AML-193 (cell line): ENCODE data around the gene TP63.
"Not testable (repeated sequence)": the region's sequence is repeated elsewhere in the genome, so short reads cannot be mapped to it uniquely, and the experiment has no call there.

Experiments
- DNase-seq, 2 experiments: peaks; one replicate each; lab custom pipeline; 2025; lab: John Stamatoyannopoulos, UW

TP63 gene

DNA sequence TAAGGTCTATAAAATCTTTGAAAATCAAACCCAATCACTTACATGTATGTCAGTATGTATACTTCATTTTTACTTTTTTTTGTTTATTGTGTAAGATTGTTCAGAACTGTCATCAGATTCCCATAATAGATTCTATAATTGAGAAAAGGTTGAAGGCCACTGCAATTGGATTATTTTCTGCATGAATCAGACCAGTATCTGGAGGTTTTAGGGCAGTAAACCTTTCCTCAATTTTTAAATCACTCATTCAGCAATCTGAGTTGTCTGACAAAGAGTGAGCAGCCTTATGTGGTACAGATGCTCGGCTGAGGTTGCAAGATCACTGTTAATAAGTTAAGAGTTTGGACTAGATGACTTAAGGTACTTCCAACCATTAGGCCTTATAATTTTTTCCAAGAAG is 96.0 kb downstream of the TP63 start:
- no peak for DNase-seq

DNA sequence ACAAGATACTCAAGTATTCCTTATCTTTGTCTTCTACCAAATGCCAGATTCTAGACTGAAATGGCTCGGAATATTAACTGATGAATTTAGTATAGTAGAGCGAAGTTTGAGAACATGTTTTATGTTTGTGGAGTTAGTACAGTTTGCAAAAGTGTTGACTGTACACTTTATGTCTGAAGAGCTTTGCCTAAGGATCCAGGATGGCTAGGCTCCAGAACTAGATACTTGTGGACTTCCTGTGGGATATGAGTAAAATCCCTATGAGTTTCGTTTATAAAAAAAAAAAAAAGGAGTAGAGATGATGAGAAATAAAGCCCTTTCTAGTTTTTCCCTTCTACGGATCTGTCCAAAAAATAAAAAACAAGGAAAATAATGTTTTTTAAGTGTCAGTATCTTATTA is 96.7 kb downstream of the TP63 start:
- no peak for DNase-seq

DNA sequence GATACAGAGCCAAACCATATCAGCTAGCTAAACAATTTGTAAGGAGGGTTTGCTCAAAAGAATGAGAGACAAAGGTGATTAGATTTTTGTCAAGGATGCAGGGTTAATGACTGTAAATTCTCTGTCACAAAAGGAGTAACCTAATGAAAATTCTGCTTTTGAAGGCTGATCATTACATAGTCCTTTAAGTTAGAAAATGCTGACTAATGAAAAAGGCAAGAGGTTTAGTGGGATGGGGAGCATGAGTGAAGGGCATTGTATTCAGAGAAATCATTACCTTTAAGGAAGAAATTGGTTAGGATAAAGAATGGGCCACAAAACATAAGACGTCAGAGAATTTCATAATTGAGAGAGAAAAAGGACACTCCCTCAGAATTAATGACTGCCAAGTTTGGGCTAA is 97.7 kb downstream of the TP63 start:
- no peak for DNase-seq

DNA sequence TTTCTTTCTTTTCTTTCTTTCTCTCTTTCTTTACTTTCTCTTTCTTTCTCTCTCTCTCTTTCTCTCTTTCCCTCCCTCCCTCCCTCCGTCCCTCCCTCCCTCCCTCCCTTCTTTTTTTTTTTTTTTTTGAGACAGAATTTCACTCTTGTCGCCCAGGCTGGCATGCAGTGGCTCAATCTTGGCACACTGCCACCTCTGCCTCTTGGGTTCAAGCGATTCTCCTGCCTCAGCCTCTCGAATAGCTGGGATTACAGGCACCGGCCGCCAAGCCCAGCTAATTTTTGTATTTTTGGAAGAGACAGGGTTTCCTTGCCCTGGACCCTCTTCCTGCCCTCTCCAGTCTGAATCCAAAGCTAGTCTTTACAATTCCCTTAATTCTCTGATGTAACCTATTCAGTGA is 102.9 kb downstream of the TP63 start:
- DNase-seq = no peak

DNA sequence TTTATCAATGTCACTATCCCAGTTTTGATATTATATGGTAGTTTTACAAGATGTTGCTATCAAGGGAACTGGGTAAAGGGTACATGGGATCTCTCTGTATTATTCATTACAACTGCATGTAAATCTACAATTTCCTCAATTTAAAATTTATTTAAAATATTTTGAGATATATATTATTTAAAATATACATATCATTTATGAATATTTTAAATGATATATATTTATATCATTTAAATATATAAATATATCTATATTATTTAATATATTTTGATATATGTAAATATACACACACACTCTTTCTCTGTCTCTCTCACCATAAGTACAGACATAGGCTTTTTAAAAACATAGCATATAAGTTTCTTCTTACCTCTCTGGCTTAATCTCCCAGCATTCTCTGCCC is 104.7 kb downstream of the TP63 start:
- no peak for DNase-seq

DNA sequence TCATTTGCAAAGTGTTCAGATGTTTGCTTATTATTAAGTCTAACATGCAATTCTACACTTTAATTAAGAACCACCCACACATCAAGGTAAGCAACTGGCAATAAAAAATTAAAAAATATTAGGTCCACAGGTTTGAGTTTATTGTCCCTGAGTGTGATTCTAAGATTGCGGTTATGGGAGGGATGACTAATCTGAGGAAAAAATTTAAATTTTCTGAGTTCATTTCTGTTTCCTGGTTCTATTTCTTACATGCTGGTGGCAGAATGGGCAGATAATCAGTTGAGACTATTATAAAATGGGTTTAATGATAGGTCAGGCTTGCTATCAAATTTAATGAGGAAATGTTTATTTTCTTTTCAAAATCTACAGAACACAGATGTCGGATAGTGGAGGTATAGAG is 105.9 kb downstream of the TP63 start:
- DNase-seq = no peak

DNA sequence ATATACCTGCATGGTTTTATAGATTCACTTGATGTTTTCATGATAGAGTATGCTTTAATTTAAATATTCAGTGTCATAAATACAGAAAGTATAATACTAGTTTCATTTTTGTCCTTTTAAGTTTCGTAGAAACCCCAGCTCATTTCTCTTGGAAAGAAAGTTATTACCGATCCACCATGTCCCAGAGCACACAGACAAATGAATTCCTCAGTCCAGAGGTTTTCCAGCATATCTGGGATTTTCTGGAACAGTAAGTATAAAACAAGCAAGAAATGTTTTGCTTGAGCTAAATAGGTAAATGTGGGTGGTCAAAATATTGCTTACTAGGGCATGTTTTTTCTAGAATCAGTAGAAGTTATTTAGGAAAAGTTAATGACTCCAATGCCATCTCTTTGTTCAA is 106.4 kb downstream of the TP63 start:
- DNase-seq = no peak

DNA sequence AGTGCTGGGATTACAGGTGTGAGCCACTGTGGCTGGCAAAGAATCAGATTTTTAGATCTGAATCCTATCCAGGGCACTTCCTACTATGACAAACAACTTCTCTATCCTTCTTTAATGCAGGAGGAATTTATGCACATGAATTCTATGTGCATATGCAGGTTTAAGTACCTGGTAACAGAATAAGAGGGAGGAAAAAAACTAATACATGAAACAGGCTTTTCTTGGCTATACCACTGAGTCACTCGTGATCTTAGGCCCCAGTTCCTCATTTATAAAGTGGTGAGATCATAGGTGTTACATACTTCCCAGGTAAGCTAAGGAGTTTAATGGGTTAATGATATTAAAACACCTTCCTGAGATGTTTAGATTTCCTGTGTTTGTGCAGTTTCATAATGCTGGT is 108.2 kb downstream of the TP63 start:
- no peak for DNase-seq

DNA sequence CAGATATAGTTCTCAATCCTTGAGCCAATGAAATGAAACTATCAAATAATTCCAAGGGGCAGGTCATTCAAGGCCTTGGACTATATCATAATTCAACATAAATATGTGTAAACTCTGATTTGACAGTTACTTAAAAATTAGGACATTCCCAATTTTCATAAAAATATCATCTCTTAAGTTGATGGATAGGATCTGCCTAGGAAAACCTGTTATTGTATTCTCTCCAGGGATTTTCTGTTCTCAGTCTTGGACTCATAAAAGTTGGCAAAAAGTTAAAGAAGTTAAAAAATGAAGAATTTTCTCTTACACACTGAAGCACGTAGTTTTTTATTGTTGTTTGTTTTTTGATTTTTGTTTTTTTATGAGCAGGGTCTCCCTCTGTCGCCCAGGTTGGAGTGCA is 109.0 kb downstream of the TP63 start:
- DNase-seq = no peak

DNA sequence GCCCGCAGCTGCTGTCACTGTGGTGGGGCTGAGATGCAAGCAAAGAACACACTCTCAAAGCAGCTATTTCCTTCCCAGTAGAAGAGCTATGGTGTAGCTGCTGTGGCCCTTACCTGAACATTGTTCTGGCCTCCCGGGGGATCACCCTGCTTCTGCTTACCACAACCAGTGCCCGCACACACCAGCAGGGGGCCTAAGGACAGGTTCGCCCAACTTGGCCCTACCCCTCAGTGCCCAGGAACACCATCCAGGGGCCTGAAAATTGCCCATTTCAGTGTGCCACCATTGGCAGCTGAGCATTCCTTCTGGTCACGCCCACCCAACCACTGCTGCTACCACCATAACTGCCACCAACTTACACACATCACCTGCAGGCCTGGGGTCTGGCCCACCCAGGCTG is 113.0 kb downstream of the TP63 start:
- no peak for DNase-seq

DNA sequence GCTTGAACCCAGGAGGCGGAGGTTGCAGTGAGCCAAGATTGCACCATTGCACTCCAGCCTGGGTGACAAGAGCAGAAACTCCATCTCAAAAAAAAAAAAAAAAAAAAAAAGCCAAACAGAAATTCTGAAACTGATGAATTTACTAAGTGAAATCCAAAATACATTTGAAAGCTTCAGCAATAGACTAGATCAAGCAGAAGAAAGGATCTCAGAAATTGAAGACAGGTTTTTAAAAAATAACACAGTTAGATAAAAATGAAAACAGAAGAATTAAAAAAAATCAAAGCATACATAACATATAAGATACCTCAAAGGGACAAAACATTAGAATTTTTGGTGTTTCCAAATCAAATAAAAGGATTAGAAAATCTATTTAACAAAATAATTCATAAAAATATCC is 114.4 kb downstream of the TP63 start:
- DNase-seq = no peak

DNA sequence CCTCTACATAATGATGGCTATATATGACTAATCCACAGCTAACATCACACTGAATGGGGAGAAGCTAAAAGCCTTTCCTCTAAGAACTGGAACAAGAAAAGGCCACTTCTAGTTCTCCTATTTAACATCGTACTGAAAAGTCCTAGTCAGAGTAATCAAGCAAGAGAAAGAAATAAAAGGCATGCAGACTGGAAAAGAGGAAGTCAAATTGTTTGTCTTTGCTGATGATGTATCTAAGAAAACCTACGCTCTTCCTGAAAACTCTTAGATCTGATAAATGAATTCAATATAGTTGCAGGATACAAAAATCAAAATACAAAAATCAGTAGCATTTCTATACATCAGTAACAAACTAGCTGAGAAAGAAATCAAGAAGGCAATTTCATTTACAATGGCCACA is 116.9 kb downstream of the TP63 start:
- DNase-seq = no peak

DNA sequence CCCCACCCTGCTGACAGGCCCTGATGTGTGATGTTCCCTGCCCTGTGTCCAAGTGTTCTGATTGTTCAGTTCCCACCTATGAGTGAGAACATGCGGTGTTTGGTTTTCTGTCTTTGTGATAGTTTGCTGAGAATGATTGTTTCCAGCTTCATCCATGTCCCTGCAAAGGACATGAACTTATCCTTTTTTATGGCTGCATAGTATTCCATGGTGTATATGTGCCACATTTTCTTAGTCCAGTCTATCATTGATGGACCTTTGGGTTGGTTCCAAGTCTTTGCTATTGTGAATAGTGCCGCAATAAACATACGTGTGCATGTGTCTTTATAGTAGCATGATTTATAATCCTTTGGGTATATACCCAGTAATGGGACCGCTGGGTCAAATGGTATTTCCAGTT is 119.8 kb downstream of the TP63 start:
- not testable (repeated sequence) for DNase-seq

DNA sequence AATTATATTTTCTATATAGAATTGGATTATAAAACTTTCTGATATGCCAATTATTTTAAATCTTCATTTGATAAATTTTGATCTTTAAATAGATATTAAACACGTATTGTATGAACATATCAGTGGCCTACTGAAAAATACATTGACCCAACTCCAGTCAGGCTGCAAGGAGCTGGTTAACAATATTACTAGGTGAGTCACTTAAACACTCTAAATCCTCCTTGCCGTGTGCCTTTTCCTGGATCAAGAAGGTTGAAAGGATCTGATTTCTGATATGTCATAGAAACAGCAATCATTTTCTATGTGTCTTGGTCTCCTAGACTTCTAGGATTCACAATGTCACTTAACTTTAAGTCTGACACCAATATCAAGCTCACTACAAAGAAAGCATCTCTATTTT is 123.2 kb downstream of the TP63 start:
- no peak for DNase-seq

DNA sequence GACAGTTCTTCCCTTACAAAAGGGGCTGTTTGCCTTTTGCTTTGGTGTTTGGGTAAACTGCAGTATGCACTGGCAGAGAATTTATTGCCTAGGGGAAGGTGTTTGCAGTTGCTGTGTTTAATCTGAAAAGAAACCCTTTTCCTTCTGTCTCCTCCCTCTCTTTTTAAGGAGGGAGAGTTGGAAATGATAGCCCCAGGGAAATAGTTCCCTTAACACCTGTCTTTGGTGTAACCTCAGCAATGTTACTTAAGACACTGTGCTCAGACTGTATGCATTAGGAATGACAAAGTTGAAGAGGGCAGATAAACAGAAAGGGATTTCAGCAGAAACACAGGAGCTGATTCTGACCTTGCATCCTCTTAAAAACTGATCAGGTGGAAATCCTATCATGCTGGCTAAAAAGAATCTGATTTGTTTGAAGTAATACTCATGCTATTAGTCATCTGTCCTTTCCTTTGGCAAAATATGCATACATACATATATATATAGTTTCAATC is 125.4 kb downstream of the TP63 start:
- DNase-seq = no peak

DNA sequence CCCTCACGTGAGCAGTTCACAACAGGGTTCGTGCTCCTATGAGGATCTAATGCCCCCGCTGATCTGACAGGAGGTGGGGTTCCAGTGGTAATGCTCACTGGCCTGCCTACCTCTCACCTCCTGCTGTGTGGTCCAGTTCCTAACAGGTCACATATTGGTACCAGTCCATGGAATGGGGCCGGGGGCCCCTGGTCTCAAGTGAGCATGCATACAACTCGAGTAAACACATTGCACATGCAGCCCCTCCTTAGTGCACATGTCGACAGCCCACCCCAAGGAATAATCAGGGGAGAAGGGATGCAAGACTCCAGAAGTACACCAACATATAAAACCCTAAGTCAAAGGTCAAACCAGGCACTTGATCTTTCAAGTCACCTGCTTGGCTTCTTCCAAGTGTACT is 127.0 kb downstream of the TP63 start:
- no peak for DNase-seq

DNA sequence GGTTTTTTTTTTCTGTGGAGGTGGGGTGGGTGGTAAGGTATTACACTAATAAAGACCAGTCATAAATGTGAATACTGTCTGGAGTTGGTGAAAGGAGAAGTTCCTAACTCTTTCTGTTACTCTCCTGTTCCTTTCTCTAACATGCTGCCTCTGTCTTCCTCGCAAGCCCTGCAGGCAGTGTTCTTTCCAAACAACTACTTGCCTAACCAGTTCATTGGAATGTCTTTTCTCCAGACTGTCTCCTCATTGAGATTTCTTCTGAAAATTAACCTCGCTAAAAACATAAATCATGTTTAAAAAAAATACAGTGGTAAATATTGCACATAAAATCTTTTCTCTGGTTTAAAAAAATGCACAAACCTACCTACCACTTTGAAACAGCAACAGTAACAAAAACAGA is 135.2 kb downstream of the TP63 start:
- DNase-seq = no peak

DNA sequence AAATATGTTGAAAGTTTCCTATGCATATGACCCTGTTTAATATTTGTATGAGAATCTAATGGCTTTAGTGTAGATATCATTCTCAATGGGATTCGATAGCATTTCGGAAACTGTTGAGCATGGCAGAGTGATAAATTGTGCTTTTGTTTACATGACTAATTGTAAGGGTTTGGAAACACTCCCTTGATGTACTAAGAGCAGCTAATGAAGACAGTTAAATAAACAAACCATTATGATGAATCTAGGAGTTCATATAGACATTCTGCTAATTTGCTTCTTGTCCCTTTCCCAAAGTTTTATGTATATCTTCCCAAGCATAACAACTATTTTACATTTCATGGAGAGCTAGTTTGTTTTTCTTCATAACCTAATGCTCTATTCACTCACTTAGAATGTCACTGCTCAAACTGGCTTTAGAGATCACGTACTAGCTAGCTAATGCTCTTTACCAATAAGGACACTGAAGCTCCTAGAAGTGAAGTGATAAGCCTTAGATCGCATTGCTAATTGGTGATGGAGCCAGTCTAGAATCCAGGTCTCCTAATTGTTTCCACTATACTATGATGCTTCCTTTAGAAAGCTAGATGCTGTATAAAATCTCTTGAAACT is 140.8 kb downstream of the TP63 start:
- no peak for DNase-seq

DNA sequence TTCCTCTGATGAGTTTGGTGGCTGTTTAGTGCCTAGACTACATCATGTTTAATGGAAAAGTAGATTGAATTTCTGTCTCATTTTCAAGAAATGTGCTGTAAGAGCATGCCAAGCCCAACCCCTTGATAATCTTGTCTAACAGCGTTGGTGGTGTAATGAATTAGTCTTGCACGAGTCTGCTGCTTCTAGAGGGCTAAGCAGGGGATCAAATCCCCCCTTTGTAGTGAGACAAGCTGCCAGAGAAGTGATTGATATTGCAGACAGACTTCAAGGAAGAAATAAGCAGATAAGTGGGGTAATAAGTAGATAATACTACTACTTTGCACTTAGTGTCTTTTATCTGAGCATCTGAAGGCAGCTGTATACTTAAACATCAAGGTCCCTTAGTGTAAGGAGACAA is 141.4 kb downstream of the TP63 start:
- no peak for DNase-seq

DNA sequence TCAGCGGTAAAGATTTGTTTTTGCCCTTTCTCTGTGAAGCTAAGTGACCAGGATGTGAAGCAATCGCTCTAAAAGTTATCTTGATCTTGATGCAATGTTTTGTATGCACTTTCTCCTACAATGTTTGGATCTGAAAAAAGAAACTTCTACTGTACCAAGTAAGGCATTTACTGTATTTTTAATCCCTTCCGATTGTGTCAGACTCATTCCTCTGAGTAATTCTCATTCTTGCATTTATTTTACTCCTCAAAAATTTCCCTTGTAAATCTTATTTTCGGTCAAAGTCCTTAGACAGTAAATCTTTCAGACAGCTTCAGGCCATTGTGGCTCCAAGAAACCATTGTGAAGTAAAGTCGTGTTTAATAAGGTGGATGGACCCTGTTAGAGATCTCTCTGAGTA is 141.9 kb downstream of the TP63 start:
- no peak for DNase-seq

DNA sequence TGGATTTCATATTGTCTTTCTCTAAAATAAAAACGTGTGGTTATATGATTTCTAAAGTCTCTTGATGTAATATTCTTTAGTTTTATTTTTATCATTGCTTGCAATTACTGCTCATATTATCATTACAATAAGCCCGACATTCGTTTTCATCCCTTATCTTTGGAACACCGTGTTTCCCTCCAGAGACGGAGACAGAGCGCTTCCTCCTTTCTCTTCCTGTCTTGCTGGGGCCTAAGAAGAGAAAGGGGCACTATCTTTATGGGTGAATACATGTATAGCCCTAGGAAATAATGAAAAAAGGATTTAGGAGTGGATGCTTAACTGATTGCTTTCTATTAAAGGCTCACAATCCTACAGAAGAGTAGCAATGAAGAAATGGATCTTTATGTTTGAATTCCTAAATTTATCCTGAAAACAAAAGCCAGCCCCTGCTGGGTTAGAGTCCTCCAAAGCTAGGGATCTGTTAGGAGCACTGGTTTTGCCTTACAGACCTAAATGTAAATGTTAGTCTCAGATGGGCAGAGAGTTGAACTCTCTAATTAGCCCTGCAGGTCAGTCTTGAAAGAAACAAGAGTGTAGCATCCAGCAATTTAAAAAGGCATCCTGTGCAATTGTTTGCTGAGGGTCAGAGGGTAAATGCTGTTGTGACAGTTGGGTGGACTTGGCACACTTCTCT is 145.1 kb downstream of the TP63 start:
- no peak for DNase-seq

DNA sequence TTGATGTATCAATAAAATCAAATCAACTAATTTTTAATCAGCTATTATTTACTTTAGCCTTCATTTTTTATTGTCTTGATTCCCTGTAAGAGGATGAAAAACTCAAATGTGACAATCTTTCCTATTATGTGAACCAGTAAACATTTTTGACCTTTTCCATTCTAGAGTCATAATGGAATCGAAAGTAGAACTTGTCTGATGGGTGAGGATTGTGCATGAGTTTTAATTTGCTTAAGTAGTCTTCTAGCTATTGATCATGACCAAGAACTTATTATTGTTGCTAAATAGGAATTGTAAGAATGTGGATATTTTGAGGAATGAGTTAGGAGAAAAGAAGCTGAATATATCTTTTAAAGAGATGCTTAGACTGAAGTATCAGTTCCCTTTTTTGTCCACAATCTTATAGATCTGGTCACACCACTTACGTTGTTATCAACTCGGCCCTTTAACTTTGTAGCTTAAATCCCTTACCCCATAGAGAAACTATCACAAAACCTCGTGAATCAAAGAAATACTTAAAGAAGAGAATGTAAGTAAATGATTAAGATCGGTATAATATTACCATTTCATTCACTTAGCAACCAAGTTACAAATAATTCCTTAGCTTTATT is 147.3 kb downstream of the TP63 start:
- no peak for DNase-seq

DNA sequence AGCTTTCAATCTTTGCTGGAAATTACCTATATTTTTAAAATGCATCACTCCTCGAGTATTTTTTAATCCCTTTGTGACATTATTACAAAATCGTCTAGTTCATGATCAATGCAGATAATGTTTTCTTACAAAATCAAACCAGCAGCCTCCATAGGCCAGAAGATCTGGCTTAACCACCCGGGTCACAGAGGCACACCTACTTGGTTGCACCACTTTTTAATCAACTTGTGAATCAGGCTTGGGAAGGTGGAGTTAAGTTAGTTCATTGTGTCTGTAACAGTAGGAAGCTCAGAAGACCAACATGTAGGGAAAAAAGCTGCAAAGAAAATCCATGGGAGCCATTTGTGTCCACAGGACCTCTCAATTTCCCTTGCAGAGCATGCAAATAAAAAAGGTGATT is 148.0 kb downstream of the TP63 start:
- DNase-seq = no peak
